Stimulated activated CD4-positive, alpha-beta T cell treated with anti-CD3 and anti-CD28 coated beads, TNF-alpha, amount 100 ng/mL, for 1 hour (primary cell): Measurements from ENCODE around the gene UFD1.

Source experiments
- DNase-seq, 3 donors: peaks; one replicate each; pipeline ENCODE4 v3.0.0-alpha.2; 2020; ENCODE audit warnings: low read depth in 3 of 3, low spot score in 1 of 3

Gene UFD1

GRCh38 chr22:19400881-19401280 is 78.1 kb downstream of the UFD1 start:
- no peak for DNase-seq
